Liver (tissue), 9 donors: Measurements from ENCODE around the gene RAB44. TPM values are rescaled to one million over a fixed set of nuclear protein-coding genes. Genes with fewer than 3 reads are reported as not detected.

Experiments used
- DNase-seq: peaks from one replicate; pipeline ENCODE4 v3.0.0-alpha.2; 2017; ENCODE audit warnings: low spot score
- H3K27ac ChIP-seq, 2 donors: one replicate each; pipeline ENCODE4 v1.7.0; 2013; ENCODE audit warnings: inconsistent platforms in 2 of 2, low read length in 2 of 2, control low read depth in 1 of 2, low read depth in 1 of 2, mild to moderate bottlenecking in 1 of 2
- H3K27me3 ChIP-seq, 4 donors: one replicate each; pipeline versions ENCODE4 v1.6.1 to v1.7.0; 2013; ENCODE audit warnings: low read length in 3 of 4, inconsistent platforms in 1 of 4, mild to moderate bottlenecking in 1 of 4, moderate library complexity in 1 of 4; ENCODE audit not compliant: control insufficient read depth in 4 of 4, insufficient read depth in 4 of 4
- H3K36me3 ChIP-seq, 4 donors: one replicate each; pipeline versions ENCODE4 v1.6.1 to v1.7.0; 2013; ENCODE audit warnings: low read length in 3 of 4, mild to moderate bottlenecking in 3 of 4, low read depth in 1 of 4, moderate library complexity in 1 of 4; ENCODE audit not compliant: control insufficient read depth in 4 of 4, insufficient read depth in 3 of 4
- H3K4me1 ChIP-seq, 4 donors: one replicate each; pipeline versions ENCODE4 v1.6.1 to v1.7.0; 2013; ENCODE audit warnings: low read length in 3 of 4, mild to moderate bottlenecking in 3 of 4, moderate library complexity in 1 of 4; ENCODE audit not compliant: control insufficient read depth in 4 of 4, insufficient read depth in 4 of 4
- H3K4me3 ChIP-seq, 3 donors: one replicate each; pipeline versions ENCODE4 v1.6.1 to v1.7.0; 2013; ENCODE audit warnings: low read length in 3 of 3, control low read depth in 1 of 3, low read depth in 1 of 3, mild to moderate bottlenecking in 1 of 3
- H3K9ac ChIP-seq, 2 donors: one replicate each; pipeline ENCODE4 v1.7.0; 2013; ENCODE audit warnings: low read length in 2 of 2, mild to moderate bottlenecking in 2 of 2, moderate library complexity in 2 of 2, control low read depth in 1 of 2, low read depth in 1 of 2
- H3K9me3 ChIP-seq, 4 donors: one replicate each; pipeline versions ENCODE4 v1.6.1 to v1.7.0; 2013; ENCODE audit warnings: low read length in 3 of 4; ENCODE audit not compliant: control insufficient read depth in 4 of 4
- ATF3 ChIP-seq: IDR thresholded peaks from 2 replicates; pipeline ENCODE4 v1.6.1; 2016; ENCODE audit warnings: antibody characterized with exemption
- CTCF ChIP-seq: fragments of 150-350 bp; IDR thresholded peaks from 2 replicates; pipeline ENCODE4 v1.5.1; 2017; ENCODE audit warnings: improper control_type of control experiment, low read depth, low read length; ENCODE audit not compliant: missing input control
- FOXA1 ChIP-seq: IDR thresholded peaks from 2 replicates; pipeline ENCODE4 v1.6.1; 2016; ENCODE audit warnings: antibody characterized with exemption
- GABPA ChIP-seq, 2 donors: IDR thresholded peaks in 1 of 2; conservative IDR thresholded peaks in 1 of 2; 2 replicates each; pipeline ENCODE4 v1.6.1; 2016; ENCODE audit warnings: antibody characterized with exemption in 2 of 2, mild to moderate bottlenecking in 1 of 2, moderate library complexity in 1 of 2
- HNF4A ChIP-seq, 2 donors: conservative IDR thresholded peaks; 2 replicates each; pipeline ENCODE4 v1.6.1; 2016; ENCODE audit warnings: antibody characterized with exemption in 2 of 2, mild to moderate bottlenecking in 2 of 2
- RXRA ChIP-seq, 2 donors: IDR thresholded peaks; 2 replicates each; pipeline ENCODE4 v1.6.1; 2017 to 2018; ENCODE audit warnings: antibody characterized with exemption in 2 of 2, mild to moderate bottlenecking in 1 of 2
- SP1 ChIP-seq: IDR thresholded peaks from 2 replicates; pipeline ENCODE4 v1.6.1; 2018; ENCODE audit warnings: antibody characterized with exemption, mild to moderate bottlenecking
- YY1 ChIP-seq: IDR thresholded peaks from 2 replicates; pipeline ENCODE4 v1.6.1; 2016; ENCODE audit warnings: antibody characterized with exemption, mild to moderate bottlenecking
- WGBS: extraction: QIAGEN DNeasy Blood & Tissue Kit; methylation state at CpG from one replicate; pipeline ENCODE4 v1.1.7; 2013; 5-methylcytosine and 5-hydroxymethylcytosine counted together
- polyA plus RNA-seq, 2 donors: library from polyadenylated mRNA; stranded (reverse) in 1 of 2; unstranded in 1 of 2; fragments of 200-250 nt in 1 of 2; fragments of >200 nt in 1 of 2; fragmentation: Nextera tagmentation in 1 of 2; extraction: Ambion mirVana in 1 of 2; gene quantifications; one replicate each; pipeline versions ENCODE4 v1.2.1 to v1.2.3, GENCODE V29; 2013 to 2015
- total RNA-seq, 2 donors: library from RNA; depleted of rRNA; stranded (reverse); fragments of >200 nt; gene quantifications; one replicate each; pipeline ENCODE4 v1.2.3, GENCODE V29; 2014
- TF ChIP-seq, protein P1 (sequence below): IDR thresholded peaks from 2 replicates; pipeline ENCODE4 v1.6.1; 2016; ENCODE audit warnings: antibody characterized with exemption, mild to moderate bottlenecking
- donor health status: healthy.
- donor health status: healthy.
- donor health status: healthy.
- donor health status: healthy.
- donor health status: healthy.

Gene RAB44
- total and polyA plus RNA-seq, 4 donors, result 0.02 to 1.3 (median 0.08) TPM; not detected in 1

- no peak overlapping the region for H3K4me3 ChIP-seq
- H3K27me3 ChIP-seq, result no peaks in the 10 kb centered on the region
- no peak for TF ChIP-seq GABPA (IDR thresholded peaks at IDR 0.05 in 1 of 2, conservative IDR thresholded peaks at IDR 0.05 in 1 of 2)
- TF ChIP-seq ATF3, result no peak
- peaks cover 14 to 31% (median 22%) of the 10 kb centered on the region in 4 donors for H3K36me3 ChIP-seq
- H3K9ac ChIP-seq, result no peak overlapping the region
- no peak for DNase-seq
- peaks cover 14 to 39% (median 29%) of the 10 kb centered on the region in 4 donors for H3K4me1 ChIP-seq
- H3K9me3 ChIP-seq, result no peaks in the 10 kb centered on the region
- no peak overlapping the region for H3K27ac ChIP-seq
- 91% methylated on average over 6 of the region's 6 CpGs for WGBS
These were observed 13.2 kb upstream of the RAB44 start for GRCh38 chr6:36684447-36684812.

GRCh38 chr6:36685166-36685924 lies 12.3 kb upstream of the RAB44 start:
- Histone ChIP-seq H3K9me3 (no peaks in the 10 kb centered on the region), H3K4me1 (peaks cover 14 to 39% (median 29%) of the 10 kb centered on the region in 4 donors), H3K27ac (no peak overlapping the region), H3K4me3 (no peak overlapping the region), H3K9ac (no peak overlapping the region), H3K27me3 (no peaks in the 10 kb centered on the region), H3K36me3 (peaks cover 14 to 31% (median 22%) of the 10 kb centered on the region in 4 donors)
- no peak for DNase-seq
- 87% methylated on average over 20 of the region's 20 CpGs for WGBS
- TF ChIP-seq CTCF, result no peak
- no peak for TF ChIP-seq HNF4A (conservative IDR thresholded peaks at IDR 0.05)
- TF ChIP-seq, protein P1, sequence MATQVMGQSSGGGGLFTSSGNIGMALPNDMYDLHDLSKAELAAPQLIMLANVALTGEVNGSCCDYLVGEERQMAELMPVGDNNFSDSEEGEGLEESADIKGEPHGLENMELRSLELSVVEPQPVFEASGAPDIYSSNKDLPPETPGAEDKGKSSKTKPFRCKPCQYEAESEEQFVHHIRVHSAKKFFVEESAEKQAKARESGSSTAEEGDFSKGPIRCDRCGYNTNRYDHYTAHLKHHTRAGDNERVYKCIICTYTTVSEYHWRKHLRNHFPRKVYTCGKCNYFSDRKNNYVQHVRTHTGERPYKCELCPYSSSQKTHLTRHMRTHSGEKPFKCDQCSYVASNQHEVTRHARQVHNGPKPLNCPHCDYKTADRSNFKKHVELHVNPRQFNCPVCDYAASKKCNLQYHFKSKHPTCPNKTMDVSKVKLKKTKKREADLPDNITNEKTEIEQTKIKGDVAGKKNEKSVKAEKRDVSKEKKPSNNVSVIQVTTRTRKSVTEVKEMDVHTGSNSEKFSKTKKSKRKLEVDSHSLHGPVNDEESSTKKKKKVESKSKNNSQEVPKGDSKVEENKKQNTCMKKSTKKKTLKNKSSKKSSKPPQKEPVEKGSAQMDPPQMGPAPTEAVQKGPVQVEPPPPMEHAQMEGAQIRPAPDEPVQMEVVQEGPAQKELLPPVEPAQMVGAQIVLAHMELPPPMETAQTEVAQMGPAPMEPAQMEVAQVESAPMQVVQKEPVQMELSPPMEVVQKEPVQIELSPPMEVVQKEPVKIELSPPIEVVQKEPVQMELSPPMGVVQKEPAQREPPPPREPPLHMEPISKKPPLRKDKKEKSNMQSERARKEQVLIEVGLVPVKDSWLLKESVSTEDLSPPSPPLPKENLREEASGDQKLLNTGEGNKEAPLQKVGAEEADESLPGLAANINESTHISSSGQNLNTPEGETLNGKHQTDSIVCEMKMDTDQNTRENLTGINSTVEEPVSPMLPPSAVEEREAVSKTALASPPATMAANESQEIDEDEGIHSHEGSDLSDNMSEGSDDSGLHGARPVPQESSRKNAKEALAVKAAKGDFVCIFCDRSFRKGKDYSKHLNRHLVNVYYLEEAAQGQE, result no peak
- TF ChIP-seq GABPA (IDR thresholded peaks at IDR 0.05 in 1 of 2, conservative IDR thresholded peaks at IDR 0.05 in 1 of 2), result no peak
- TF ChIP-seq SP1, result no peak
- TF ChIP-seq RXRA (IDR thresholded peaks at IDR 0.05), result no peak
- no peak for TF ChIP-seq FOXA1
- TF ChIP-seq YY1, result no peak
